SHP77 (cell line): ENCODE measurements around the gene RAD18.

Experiments
- DNase-seq, 2 experiments: peaks; one replicate each; lab custom pipeline; 2025; lab: John Stamatoyannopoulos, UW

Gene RAD18

GRCh38 chr3:8985411-8985831, 22.1 kb upstream of the RAD18 start:
- DNase-seq = no peak

- DNase-seq = no peak
Measured at GRCh38 chr3:8984526-8984925, 21.3 kb upstream of the RAD18 start.

GRCh38 chr3:8984081-8984480, 20.8 kb upstream of the RAD18 start:
- DNase-seq = no peak

- DNase-seq = no peak
Measured at GRCh38 chr3:8983591-8983990, 20.3 kb upstream of the RAD18 start.

- DNase-seq = no peak
Measured at GRCh38 chr3:8983026-8983425, 19.8 kb upstream of the RAD18 start.

- DNase-seq = no peak
Measured at GRCh38 chr3:8982509-8982908, 19.2 kb upstream of the RAD18 start.

GRCh38 chr3:8981700-8982099, 18.4 kb upstream of the RAD18 start:
- no peak for DNase-seq

- no peak for DNase-seq
Measured at GRCh38 chr3:8981296-8981695, 18.0 kb upstream of the RAD18 start.

GRCh38 chr3:8980756-8981257, 17.5 kb upstream of the RAD18 start:
- no peak for DNase-seq

- DNase-seq = no peak
Measured at GRCh38 chr3:8979262-8979661, 16.0 kb upstream of the RAD18 start.

- DNase-seq = no peak
Measured at GRCh38 chr3:8978551-8978950, 15.3 kb upstream of the RAD18 start.

GRCh38 chr3:8976540-8977182, 13.4 kb upstream of the RAD18 start:
- DNase-seq = no peak

- DNase-seq = no peak
Measured at GRCh38 chr3:8975081-8976020, 12.1 kb upstream of the RAD18 start.

GRCh38 chr3:8974458-8974857, 11.2 kb upstream of the RAD18 start:
- no peak for DNase-seq

- DNase-seq = peak; percentile 11 to 13
Measured at GRCh38 chr3:8972639-8973038, 9.4 kb upstream of the RAD18 start.

- peak; percentile 20 to 24 for DNase-seq
Measured at GRCh38 chr3:8970971-8971589, 7.8 kb upstream of the RAD18 start.

GRCh38 chr3:8969241-8969640, 6.0 kb upstream of the RAD18 start:
- no peak for DNase-seq

- DNase-seq = no peak
Measured at GRCh38 chr3:8968375-8968882, 5.2 kb upstream of the RAD18 start.

- no peak for DNase-seq
Measured at GRCh38 chr3:8967553-8967952, 4.3 kb upstream of the RAD18 start.

- no peak for DNase-seq
Measured at GRCh38 chr3:8966820-8967348, 3.6 kb upstream of the RAD18 start.

GRCh38 chr3:8966150-8966819, 3.0 kb upstream of the RAD18 start:
- DNase-seq = no peak
